DOHH2 (cell line): ENCODE measurements around the gene MLLT3.
A peak's percentile ranks its signal among the peaks of the same experiment; 100 is the strongest.

Experiments
- H3F3A ChIP-seq: fragments of 200-600 bp; sonication (generic), shearing (Covaris generic); 2 replicates; pipeline ENCODE4 v1.6.0; 2016; ENCODE audit warnings: antibody characterized with exemption, mild to moderate bottlenecking; ENCODE audit not compliant: control insufficient read depth, insufficient read depth
- H3K27ac ChIP-seq: fragments of 200-600 bp; sonication (generic); 2 replicates; pipeline ENCODE4 v1.5.1; 2014; ENCODE audit warnings: low read depth, mild to moderate bottlenecking, low read length, moderate library complexity
- H3K27me3 ChIP-seq: fragments of 200-600 bp; sonication (generic); 2 replicates; pipeline ENCODE4 v1.6.1; 2014; ENCODE audit warnings: mild to moderate bottlenecking, low read length, mixed read lengths; ENCODE audit not compliant: control insufficient read depth
- H3K36me3 ChIP-seq: fragments of 200-600 bp; sonication (generic); 2 replicates; pipeline ENCODE4 v1.6.1; 2014; ENCODE audit warnings: mild to moderate bottlenecking, low read length, moderate library complexity, mixed read lengths; ENCODE audit not compliant: control insufficient read depth
- H3K4me1 ChIP-seq: fragments of 200-600 bp; sonication (generic); 2 replicates; pipeline ENCODE4 v1.6.1; 2014; ENCODE audit warnings: mild to moderate bottlenecking, low read length, mixed read lengths; ENCODE audit not compliant: control insufficient read depth
- H3K4me2 ChIP-seq: fragments of 200-600 bp; sonication (generic); 2 replicates; pipeline ENCODE4 v1.6.0; 2014; ENCODE audit warnings: mild to moderate bottlenecking, low read length, moderate library complexity
- H3K4me3 ChIP-seq: fragments of 200-600 bp; sonication (generic); 2 replicates; pipeline ENCODE4 v1.5.1; 2014; ENCODE audit warnings: mild to moderate bottlenecking, low read length, mixed read lengths
- H3K79me2 ChIP-seq: fragments of 200-600 bp; sonication (generic); 2 replicates; pipeline ENCODE4 v1.6.1; 2014; ENCODE audit warnings: mild to moderate bottlenecking, low read length, mixed read lengths; ENCODE audit not compliant: control insufficient read depth
- H3K9me2 ChIP-seq: fragments of 200-600 bp; sonication (generic); replicated peaks from 2 replicates; pipeline ENCODE4 v1.6.1; 2014; ENCODE audit warnings: mild to moderate bottlenecking, low read length, mixed read lengths; ENCODE audit not compliant: control insufficient read depth
- H3K9me3 ChIP-seq: fragments of 200-600 bp; sonication (generic); 2 replicates; pipeline ENCODE4 v1.6.1; 2014; ENCODE audit warnings: antibody characterized with exemption, low read length, mixed read lengths; ENCODE audit not compliant: control insufficient read depth, insufficient read depth
- H4K20me1 ChIP-seq: fragments of 200-600 bp; sonication (generic); 2 replicates; pipeline ENCODE4 v1.6.0; 2014; ENCODE audit warnings: low read depth, mild to moderate bottlenecking, antibody characterized with exemption, low read length, moderate library complexity; ENCODE audit not compliant: control insufficient read depth, insufficient read depth
- CTCF ChIP-seq: fragments of 200-600 bp; sonication (generic); IDR thresholded peaks from one replicate; pipeline ENCODE4 v1.5.1; 2014; ENCODE audit warnings: antibody characterized with exemption, mild to moderate bottlenecking, low read depth, low read length; ENCODE audit not compliant: poor library complexity, severe bottlenecking
- EZH2phosphoT487 ChIP-seq: fragments of 200-600 bp; sonication (generic); IDR thresholded peaks from 2 replicates; pipeline ENCODE4 v1.6.1; 2017; ENCODE audit warnings: borderline replicate concordance, mild to moderate bottlenecking, antibody characterized with exemption, low read length, moderate library complexity, mixed read lengths

MLLT3 gene

GRCh38 chr9:20398536-20399338 is 223.6 kb downstream of the MLLT3 start:
- peak overlapping the region; percentile 25 for H3K4me2 ChIP-seq
- H3F3A ChIP-seq, result no peaks in the 10 kb centered on the region
- H3K27ac ChIP-seq, result peak overlapping the region; percentile 27
- no peak for TF ChIP-seq CTCF
- no peak for TF ChIP-seq EZH2phosphoT487
- no peaks in the 10 kb centered on the region for H3K27me3 ChIP-seq
- no peak overlapping the region for H3K4me3 ChIP-seq
- no peaks in the 10 kb centered on the region for H3K36me3 ChIP-seq
- H3K4me1 ChIP-seq, result peaks cover 29% of the 10 kb centered on the region
- H3K9me2 ChIP-seq, result no peaks in the 10 kb centered on the region
- H3K9me3 ChIP-seq, result no peaks in the 10 kb centered on the region
- no peaks in the 10 kb centered on the region for H3K79me2 ChIP-seq
- no peaks in the 10 kb centered on the region for H4K20me1 ChIP-seq

- peaks cover 29% of the 10 kb centered on the region for H3K4me1 ChIP-seq
- TF ChIP-seq CTCF, result no peak
- TF ChIP-seq EZH2phosphoT487, result no peak
Observed at GRCh38 chr9:20397348-20397747, 225.0 kb downstream of the MLLT3 start.

GRCh38 chr9:20396509-20396908 is 225.8 kb downstream of the MLLT3 start:
- H3K9me2 ChIP-seq, result no peaks in the 10 kb centered on the region
- no peaks in the 10 kb centered on the region for H3K36me3 ChIP-seq
- TF ChIP-seq EZH2phosphoT487 (no peak), CTCF (no peak)
- H3K4me2 ChIP-seq, result no peak overlapping the region
- no peaks in the 10 kb centered on the region for H4K20me1 ChIP-seq
- peaks cover 29% of the 10 kb centered on the region for H3K4me1 ChIP-seq
- H3K9me3 ChIP-seq, result no peaks in the 10 kb centered on the region
- no peaks in the 10 kb centered on the region for H3K79me2 ChIP-seq
- no peak overlapping the region for H3K27ac ChIP-seq
- no peak overlapping the region for H3K4me3 ChIP-seq
- no peaks in the 10 kb centered on the region for H3F3A ChIP-seq
- no peaks in the 10 kb centered on the region for H3K27me3 ChIP-seq

More at GRCh38 chr9:20397348-20397747, 225.0 kb downstream of the MLLT3 start:
- H3K36me3 ChIP-seq, result no peaks in the 10 kb centered on the region
- no peaks in the 10 kb centered on the region for H3K27me3 ChIP-seq
- no peaks in the 10 kb centered on the region for H3K79me2 ChIP-seq
- no peaks in the 10 kb centered on the region for H3F3A ChIP-seq
- H3K9me3 ChIP-seq, result no peaks in the 10 kb centered on the region
- H4K20me1 ChIP-seq, result no peaks in the 10 kb centered on the region
- peak overlapping the region; percentile 5; the same call in 1 of the 2 replicates for H3K4me2 ChIP-seq
- H3K27ac ChIP-seq, result peak overlapping the region; percentile 26
- H3K9me2 ChIP-seq, result no peaks in the 10 kb centered on the region
- H3K4me3 ChIP-seq, result 0 out of 2 replicates have a peak overlapping the region, but pooled peaks have one; percentile 8
